HEK293 (cell line): Measurements from ENCODE around the gene GALNS.

Experiments
- KLF7 ChIP-seq: fragments of 450-650 bp; formaldehyde crosslinking; IDR thresholded peaks from 2 replicates; pipeline ENCODE4 v1.5.1; 2016; ENCODE audit warnings: missing biosample characterization, missing genetic modification characterization, borderline replicate concordance
- ZBTB7A ChIP-seq: fragments of 450-650 bp; formaldehyde crosslinking; IDR thresholded peaks from 2 replicates; pipeline ENCODE4 v1.5.1; 2016; ENCODE audit warnings: low read depth, missing biosample characterization, missing genetic modification characterization
- ZNF10 ChIP-seq: fragments of 450-650 bp; formaldehyde crosslinking; IDR thresholded peaks from 2 replicates; pipeline ENCODE4 v1.5.1; 2017; ENCODE audit warnings: missing biosample characterization, missing genetic modification characterization
- ZNF274 ChIP-seq, 2 experiments: fragments of 200-500 bp in 1 of 2; fragments of 450-650 bp in 1 of 2; sonication (Bioruptor generic) in 1 of 2; formaldehyde crosslinking in 1 of 2; IDR thresholded peaks; 2 replicates each; pipeline versions ENCODE4 v1.5.1 to v1.6.1; 2014 to 2016; ENCODE audit warnings: borderline replicate concordance in 1 of 2, inconsistent platforms in 1 of 2, low read length in 1 of 2, missing biosample characterization in 1 of 2, missing genetic modification characterization in 1 of 2
- ZNF292 ChIP-seq: fragments of 450-650 bp; formaldehyde crosslinking; IDR thresholded peaks from 2 replicates; pipeline ENCODE4 v1.5.1; 2016; ENCODE audit warnings: low read depth, missing biosample characterization, missing genetic modification characterization, borderline replicate concordance
- ZNF311 ChIP-seq: fragments of 450-650 bp; formaldehyde crosslinking; IDR thresholded peaks from 2 replicates; pipeline ENCODE4 v1.5.1; 2017; ENCODE audit warnings: missing biosample characterization, missing genetic modification characterization, borderline replicate concordance
- TF ChIP-seq, protein P1 (sequence below): fragments of 450-650 bp; formaldehyde crosslinking; IDR thresholded peaks from 2 replicates; pipeline ENCODE4 v1.5.1; 2016; ENCODE audit warnings: missing biosample characterization, missing genetic modification characterization

DNA sequence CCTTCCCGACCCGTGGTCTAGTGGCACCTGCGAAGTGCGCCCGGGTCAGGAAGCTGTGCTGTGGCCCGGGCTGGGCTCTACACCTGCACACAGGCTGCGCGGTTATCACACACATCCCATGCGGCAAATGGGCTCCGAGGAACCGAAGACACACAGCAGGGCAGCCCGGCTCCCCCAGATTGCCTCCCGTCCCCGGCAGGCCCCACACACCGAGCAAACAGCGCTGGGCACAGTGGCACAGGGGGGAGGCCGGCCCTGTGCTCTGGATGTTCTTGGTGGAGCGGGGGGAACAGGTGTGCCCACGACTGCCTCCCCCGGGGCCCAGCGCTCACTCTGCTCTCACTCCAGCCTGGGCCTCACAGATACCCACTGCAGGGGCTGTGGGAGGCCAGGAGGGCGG lies 38.6 kb upstream of the GALNS start:
- TF ChIP-seq ZNF274 (IDR thresholded peaks at IDR 0.05; ENCODE audit: low read length) = no peak
- TF ChIP-seq ZNF274 (tag by site-specific recombination; IDR thresholded peaks at IDR 0.05; ENCODE audit: borderline replicate concordance) = no peak
- TF ChIP-seq, protein P1, sequence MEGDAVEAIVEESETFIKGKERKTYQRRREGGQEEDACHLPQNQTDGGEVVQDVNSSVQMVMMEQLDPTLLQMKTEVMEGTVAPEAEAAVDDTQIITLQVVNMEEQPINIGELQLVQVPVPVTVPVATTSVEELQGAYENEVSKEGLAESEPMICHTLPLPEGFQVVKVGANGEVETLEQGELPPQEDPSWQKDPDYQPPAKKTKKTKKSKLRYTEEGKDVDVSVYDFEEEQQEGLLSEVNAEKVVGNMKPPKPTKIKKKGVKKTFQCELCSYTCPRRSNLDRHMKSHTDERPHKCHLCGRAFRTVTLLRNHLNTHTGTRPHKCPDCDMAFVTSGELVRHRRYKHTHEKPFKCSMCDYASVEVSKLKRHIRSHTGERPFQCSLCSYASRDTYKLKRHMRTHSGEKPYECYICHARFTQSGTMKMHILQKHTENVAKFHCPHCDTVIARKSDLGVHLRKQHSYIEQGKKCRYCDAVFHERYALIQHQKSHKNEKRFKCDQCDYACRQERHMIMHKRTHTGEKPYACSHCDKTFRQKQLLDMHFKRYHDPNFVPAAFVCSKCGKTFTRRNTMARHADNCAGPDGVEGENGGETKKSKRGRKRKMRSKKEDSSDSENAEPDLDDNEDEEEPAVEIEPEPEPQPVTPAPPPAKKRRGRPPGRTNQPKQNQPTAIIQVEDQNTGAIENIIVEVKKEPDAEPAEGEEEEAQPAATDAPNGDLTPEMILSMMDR (tag by site-specific recombination) = no peak
- TF ChIP-seq ZBTB7A (tag by site-specific recombination) = no peak
- TF ChIP-seq ZNF292 (tag by site-specific recombination) = no peak
- no peak for TF ChIP-seq KLF7 (tag by site-specific recombination)
- TF ChIP-seq ZNF311 = no peak
- no peak for TF ChIP-seq ZNF10 (tag by site-specific recombination)
